GM19395 (cell line): ENCODE measurements around the gene FAM117B.

Experiments
- ATAC-seq: cut with Tn5 transposase; IDR thresholded peaks from one replicate; pipeline ENCODE4 v1.9.1; 2021; ENCODE audit warnings: mild to moderate bottlenecking, moderate library complexity; ENCODE audit not compliant: unreplicated experiment

FAM117B gene

DNA sequence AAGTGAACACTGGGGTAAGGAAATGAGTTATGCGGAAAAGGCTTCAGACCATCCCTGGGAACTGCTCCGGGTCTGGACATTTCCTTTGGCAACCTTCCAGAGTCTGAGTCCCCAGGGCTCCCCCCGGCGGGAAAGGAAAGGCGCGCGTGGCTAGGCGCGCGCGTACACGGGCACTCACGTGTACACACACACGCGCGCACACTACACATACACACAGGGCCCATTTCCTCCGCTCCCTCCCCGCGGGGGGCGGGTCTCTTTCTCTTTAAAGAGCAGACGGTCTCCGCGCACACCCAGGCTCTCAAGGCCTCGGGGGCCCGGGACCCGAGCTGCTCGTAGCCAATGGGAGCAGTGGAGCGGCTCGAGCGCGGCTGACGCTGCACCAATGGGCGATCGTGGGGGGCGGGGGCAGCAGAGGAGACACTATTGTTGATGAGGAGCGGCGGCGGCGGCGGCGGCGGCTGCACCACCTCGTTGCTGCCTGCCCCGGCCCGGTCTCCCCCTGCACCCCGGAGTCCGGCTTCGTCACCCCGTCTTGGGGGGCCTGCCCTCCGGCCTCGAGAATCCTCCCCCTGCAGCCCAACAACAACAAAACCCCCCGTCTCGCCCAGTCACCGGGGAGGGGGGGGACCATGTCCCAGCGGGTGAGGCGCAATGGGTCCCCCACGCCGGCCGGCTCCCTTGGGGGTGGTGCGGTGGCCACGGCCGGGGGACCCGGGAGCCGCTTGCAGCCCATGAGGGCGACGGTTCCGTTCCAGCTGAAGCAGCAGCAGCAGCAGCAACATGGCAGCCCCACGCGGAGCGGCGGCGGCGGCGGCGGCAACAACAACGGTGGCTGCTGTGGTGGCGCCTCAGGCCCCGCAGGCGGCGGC is at the start of gene FAM117B:
Gene FAM117B, plus strand, starts transcription at position 414 of the 872 bp plus-strand sequence. Its CDS starts 219 bp downstream, at position 633.
- peak; percentile 90 for ATAC-seq

DNA sequence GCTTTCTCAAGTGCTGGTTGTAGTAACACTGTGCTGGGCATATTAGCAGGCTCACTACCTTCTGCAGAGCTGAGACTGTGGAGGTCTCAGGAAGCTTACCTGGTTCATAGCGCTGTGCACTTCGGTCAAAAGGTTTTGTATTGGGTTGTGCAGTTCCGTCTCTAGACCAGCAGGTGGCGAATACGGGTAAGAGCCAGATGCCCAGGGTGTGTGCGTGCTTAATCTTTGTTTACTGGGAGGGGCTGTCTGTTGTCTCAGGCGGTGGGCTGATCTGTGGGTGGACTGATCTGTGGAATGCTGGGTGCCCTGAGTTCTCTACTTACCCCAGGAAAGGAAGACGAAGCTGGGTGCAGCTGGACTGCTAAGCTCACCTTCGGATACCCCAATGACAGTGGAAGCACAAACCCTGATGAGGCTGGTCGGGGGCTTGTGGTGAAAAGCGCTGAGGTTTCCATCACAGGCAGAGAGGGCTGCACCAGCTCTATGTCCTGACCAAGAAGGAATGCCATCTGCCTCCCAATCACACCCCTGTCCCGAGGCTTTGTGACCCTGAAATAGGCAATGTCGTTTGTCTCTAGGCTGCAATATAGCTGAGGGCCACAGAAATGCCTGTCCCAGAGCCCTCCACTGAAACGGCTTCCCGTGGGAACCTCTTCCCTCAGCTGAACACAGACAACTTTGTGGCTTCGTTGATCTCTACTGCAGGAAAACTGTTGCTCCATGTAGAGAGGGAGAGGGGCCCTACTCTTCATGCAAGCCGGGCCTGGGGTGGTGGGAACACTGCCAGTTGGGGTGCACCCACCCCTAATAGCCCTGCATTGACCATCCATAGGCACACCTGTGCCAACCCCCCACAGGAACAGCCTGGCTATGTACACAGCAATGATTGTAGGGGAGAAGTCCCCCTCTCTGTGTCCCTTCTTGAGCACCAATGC is 45.9 kb upstream of the FAM117B start:
- peak; percentile 95 for ATAC-seq

DNA sequence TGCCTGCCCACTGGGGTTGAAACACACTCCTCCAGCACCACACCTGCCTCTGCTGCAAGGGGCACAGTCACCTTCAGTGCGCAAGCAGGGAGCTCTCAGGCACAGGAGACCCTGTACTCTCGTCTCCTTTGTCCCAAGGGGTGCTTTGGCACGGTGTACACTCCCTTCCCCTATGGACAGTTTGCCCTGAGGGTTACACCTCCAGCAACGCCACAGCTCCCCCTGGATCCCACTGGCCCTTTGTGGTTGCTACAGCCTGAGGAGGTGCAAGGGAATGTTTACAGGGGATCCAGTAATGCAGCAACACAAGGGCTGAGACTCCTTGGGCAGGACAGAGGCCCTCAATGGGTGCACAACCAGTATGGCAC is 45.2 kb upstream of the FAM117B start:
- ATAC-seq, result no peak

DNA sequence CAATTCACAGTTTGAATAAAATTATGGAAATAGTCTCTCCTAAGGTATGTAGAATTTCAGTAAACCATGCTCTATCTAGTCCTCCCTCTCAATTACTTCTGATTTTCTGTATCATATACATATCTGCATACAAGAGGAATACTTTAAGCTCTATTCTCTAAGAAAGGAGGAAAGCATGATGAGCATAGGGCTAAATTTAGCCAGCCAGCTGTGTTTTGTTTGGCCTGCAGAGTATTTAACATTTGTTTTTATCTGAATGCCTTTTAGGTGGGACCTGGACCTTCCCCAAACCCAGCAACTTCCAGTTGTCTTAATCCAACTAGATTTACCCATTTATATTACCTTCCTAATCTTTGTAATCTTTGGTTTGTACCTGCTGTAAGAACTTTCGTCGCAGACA is 42.2 kb upstream of the FAM117B start:
- no peak for ATAC-seq

DNA sequence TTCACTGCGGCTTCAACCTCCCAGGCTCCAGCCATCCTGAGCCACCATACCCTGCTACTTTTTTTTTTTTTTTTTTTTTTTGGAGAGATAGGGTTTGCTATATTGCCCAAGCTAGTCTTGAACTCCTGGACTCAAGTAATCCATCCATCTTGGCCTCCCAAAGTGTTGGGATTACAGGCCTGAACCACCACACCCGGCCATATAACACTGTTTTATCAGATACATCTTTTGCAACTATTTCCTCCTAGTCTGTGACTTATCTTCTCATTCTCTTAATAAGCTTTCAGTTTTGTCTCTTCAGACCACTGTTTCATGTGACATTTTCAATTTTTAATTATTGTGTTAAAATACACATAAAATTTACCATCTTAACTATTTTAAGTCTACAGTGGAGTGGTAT is 35.7 kb upstream of the FAM117B start:
- ATAC-seq, result no peak

DNA sequence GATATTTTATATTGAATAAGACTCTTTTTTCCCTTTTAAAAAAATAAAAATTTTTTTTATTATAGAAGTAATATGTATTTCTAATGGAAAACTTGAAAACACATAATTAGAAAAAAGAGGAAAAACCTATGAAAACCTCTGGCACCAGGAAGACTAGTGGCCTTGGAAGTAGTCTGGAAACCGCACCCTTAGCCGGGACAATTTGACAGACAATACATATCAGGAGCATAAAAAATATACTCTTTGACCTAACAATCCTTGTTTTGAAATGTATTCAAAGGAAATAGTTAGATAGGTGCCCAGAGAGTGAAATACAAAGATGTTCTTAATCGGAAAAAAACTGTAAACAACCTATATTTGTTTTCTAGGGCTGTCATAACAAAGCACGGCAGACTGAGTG is 34.9 kb upstream of the FAM117B start:
- no peak for ATAC-seq

DNA sequence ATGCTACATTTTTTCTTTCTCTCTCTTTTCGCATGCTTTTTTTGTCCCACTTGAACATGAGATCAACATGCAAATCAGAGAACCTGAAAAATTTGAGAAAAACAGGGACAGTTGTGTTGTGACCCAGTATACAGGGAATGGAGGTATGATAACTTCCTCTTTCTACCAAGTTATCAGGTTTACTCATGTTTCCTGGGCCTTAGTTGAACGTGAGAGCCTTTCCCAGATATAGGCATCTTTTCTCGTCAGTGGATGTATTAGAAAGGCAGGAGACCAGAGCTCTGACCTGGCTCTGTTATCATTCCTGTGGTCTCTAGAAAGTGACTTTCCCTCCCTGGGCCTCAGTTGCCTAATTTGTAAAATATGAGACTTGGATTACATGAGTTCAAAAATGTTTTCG is 30.1 kb upstream of the FAM117B start:
- no peak for ATAC-seq

DNA sequence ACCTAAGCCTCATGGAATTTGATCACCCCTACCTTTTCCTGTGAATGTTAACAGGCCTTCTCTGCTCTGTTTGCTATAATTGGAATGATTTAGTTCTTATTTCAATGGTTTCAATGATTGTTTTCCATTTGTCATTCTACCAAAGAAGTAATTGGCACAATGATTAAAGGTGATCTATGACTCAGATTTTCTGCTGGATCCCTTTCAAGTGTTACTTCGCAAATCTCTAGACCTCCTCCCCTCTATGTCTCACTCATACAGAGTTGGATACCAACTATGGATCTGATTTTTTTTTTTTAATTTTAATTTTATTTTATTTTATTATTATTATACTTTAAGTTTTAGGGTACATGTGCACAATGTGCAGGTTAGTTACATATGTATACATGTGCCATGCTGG is 29.6 kb upstream of the FAM117B start:
- ATAC-seq, result no peak

DNA sequence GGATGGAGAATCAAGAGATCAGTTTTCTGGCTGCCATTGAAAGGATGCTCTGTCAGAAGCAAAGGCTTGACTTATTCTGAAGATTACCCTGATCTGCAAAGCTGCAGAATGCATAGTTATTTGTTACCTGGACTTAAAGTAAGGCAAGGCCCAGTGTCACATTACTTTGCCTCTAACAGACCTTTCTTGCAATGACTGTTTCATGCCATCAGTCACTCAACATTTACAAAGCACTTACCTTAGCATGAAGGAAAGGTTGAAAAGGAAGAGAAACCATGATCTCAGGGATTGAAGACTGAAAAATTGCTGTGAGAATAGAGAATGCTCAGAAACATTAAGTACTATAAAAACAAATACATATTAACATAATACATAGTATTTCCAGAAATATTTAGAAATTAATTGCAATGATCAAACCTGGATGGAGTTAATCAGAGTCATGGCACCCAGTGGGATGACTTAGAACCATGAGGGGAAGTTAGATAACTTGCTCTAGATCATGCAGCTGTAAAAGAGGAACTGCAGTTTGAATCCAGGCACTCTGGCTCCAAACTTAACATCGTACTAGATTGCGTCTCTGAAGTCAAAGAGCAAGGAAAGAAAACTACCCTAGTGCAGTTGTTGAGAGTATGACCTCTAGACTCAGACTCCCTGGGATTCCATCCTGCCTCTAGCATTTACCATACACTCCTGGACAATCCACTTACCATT is 26.5 kb upstream of the FAM117B start:
- ATAC-seq, result peak; percentile 35

DNA sequence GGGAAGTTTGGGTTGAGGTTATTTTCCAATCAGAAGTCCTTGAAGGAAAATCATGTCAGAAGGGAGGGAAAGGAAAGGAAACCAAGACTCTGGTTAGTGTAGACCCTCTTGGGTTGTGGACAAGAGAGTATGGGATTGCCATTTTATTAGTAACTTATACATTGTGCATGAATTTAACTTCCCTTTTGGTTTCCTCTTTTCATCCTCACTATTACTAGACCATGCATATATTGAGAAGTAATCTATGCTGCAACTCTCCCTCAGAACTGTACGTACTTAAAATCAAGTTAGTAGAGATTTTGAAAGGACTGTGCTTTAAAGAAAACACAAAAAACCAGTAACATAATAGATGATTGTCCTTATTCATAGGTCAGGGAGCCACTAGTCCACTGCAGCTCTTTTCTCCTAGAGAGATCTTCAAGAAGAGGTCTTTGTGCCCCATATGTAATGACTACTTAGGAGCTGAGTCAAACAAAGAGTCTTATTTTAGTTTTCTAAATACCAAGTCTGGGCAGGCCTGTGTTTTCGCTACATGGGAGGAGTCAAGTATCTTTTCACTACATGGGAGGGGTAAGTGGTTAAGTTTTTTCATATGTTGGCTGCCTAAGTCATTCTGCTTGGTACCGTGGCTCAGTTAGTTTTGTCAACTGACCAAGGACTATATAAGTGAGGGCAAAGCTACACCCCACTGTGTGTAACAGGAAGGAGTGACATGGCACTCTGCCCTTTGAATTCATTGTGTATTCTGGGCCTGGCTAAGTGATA is 25.2 kb upstream of the FAM117B start:
- peak; percentile 97 for ATAC-seq

DNA sequence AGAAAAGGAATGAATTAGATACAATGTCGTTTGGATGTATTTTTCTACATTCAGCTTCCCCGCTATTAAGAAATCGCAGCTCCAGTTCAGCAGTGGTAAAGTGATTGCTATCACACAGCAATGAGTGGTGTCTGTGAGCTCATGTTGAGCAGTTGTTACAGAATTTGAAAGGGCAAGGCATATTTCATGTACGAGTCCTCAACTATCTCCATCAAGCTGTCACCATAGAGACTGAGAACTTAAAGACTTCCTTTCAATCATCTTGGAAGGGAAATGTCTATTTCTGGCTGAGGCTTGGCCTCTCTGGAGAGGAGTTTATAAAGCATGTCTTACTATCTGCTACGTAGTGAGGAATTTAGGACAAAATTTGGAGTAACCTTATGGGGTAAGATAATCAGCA is 24.4 kb upstream of the FAM117B start:
- no peak for ATAC-seq

DNA sequence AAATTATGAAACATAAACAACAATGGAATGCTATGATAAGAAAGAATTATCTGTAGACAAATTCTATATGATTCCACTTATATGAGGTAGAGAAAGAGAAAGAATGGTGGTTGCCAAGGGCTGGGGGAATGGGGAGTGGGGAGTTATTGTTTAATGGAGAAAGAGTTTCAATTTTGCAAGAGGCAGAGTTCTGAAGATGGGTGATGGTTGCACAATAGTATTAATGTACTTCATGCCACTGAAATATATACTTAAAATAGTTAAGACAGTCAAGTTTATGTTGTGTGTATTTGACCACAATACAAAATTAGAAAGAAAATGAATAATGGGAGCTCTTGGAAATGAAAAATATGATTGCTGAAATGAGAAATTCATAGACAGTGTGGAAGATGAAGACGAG is 22.6 kb upstream of the FAM117B start:
- ATAC-seq, result no peak

DNA sequence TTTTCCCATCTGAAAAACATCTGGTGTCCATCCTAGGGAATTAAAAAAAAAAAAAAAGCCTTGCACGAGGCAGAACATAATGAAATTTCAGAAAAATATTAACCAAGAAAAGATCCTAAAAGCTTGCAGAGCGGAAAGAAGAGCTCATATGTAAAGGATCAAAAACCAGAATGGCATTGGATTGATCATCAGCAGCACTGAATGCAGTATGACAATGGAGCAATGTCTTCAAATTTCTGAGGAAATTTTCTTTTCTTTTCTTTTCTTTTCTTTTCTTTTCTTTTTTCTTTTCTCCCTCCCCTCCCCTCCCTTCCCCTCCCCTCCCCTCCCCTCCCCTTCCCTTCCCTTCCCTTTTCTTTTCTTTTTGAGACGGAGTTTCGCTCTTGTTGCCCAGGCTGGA is 21.3 kb upstream of the FAM117B start:
- ATAC-seq, result no peak

DNA sequence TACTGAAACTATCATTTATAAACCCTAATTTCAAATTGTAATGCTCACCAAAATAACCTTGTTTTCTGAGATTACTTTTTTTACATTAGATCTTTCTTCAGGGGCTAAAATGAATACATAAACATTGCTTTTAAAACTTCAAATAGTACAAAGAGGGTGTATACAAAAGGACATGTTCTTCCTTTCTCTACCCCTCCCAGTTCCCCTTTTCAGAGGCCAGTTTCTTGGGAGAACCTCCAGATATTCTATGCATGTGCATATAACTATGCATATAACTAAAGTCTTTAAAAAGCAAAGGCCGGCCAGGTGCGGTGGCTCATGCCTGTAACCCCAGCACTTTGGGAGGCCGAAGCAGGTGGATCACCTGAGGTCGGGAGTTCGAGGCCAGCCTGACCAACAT is 10.6 kb upstream of the FAM117B start:
- no peak for ATAC-seq

DNA sequence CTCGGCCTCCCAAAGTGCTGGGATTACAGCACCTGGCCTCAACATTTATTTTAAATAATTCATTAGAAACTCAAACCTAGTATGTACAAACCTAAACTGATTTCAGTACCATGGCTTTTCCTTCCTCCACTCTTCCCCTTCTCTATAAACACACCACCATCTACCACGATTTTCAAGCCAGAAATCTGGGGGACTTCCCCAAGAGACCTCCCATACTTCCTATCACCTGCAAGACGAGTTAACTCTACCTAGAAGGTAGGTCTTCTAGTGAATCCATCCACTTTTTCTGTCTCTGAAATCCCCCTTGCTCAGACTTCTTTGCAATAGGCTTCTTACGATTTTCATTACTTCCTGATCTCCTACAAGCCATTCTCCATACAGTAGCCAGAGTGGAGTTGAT is 7.7 kb upstream of the FAM117B start:
- ATAC-seq, result no peak

DNA sequence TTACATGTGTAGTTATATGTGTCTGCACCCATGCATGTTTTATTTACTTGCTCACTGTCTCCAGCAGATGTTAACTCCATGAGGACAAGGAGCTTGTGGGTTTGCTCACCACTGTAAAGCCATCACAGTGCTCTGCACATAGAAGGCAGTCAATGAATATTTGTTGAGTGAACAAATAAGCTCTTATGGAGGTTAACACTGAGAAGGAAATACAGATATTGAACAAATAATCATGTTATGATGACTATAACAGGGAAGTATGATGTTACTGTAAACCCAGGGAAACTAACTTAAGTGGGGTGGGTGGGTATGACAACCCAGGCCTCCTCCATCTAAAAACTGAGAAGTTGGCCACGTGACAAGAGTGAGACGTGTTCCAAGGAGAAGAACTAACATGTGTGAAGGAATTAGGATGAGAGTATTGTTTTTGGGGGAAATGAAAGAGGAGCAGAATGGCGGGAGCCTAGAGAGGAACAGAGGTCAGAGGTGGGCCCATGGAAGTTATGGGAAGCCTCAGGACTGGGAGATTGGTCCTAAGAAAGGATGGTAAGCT is 6.0 kb upstream of the FAM117B start:
- ATAC-seq, result no peak

DNA sequence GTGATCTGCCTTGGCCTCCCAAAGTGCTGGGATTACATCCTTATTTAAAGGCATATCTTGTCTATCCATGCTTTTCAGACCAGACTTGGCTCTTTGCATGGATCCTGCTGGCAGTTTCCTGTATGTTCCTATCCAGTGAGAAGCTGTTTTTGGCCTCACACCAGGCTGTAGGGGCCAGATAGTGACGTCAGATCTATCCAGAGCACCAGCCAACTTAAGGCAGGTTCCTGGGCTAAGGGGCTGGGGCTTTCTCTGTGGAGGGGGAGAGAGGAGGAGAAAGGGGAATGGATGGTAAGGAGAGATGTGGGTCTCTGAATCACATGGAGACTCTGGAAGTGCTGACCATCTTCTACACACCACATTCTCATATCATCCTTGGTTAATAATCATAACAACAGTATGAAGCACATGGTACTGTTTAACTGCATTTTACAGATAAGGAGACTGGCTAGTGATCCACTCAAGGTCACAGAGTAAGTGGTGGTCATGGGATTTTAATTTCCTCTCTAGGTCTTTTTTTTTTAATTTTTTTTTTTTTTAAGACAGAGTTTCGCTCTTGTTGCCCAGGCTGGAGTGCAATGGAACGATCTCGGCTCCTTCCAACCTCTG is 2.0 kb upstream of the FAM117B start:
- ATAC-seq, result no peak

DNA sequence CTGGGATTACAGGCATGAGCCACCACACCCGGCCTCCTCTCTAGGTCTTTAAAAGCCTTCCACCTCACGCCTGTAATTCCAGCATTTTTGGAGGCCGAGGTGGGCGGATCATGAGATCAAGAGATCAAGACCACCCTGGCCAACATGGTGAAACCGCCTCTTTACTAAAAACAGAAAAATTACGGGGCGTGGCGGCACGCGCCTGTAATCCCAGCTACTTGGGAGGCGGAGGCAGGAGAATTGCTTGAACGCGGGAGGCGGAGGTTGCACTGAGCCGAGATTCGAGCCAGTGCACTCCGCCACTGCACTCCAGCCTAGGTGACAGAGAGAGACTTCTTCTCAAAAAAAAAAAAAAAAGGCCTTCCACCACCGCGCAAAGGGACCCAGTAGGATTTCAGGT is 1.3 kb upstream of the FAM117B start:
- ATAC-seq, result no peak

DNA sequence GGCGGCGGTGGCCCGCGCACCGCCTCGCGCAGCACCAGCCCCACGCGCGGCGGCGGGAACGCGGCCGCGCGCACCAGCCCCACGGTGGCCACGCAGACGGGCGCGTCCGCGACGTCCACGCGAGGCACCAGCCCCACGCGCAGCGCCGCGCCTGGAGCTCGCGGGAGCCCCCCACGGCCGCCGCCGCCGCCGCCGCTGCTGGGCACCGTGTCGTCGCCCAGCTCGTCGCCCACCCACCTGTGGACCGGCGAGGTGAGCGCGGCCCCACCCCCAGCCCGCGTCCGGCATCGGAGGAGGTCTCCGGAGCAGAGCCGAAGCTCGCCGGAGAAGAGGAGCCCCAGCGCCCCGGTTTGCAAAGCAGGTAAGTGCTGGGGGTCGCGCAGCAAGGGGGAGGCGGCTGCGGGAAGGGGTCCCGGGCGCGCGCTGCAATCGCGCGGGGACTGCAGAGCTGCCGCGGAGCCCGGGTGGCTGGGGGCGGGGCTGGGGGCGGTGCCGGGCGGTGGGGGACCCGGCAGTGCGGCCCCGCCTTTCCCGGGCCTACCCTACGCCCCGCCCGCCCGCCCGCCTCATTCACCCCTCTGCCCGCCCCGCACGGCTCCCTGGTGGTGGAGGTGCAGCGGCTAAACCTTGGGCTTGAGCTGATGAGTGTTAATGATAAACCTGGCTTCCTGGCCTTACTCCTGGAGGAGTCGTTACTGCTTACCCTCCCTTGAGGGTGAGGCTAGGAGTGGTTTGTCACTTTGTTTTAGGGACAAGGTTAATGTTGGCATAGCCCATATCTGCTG is 851 bp downstream of the FAM117B start:
- peak; percentile 70 for ATAC-seq
